Activated CD8-positive, alpha-beta memory T cell treated with anti-CD3 and anti-CD28 coated beads, Interleukin-2, amount 50 U/mL, for 1 hour (primary cell): ENCODE data around the gene B4GALT2.

Source experiments
- DNase-seq: peaks from one replicate; pipeline ENCODE4 v3.0.0-alpha.2; 2020; ENCODE audit errors: extremely low read depth

B4GALT2 gene

DNA sequence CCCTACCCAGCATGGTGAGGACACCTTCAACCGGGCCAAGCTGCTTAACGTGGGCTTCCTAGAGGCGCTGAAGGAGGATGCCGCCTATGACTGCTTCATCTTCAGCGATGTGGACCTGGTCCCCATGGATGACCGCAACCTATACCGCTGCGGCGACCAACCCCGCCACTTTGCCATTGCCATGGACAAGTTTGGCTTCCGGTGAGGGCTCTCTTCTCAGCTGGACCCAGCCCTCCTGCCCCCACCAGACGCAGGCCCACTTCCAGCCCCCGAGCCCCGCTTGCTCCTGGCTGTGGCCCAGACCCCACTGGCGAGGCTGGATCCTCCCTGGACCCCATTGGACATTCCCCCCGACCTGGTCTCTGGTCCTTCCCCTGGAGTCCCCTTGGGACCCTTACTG is 5.8 kb downstream of the B4GALT2 start:
- no peak for DNase-seq

- DNase-seq, result no peak
These were observed 7.1 kb downstream of the B4GALT2 start for GRCh38 chr1:43985984-43986595.

DNA sequence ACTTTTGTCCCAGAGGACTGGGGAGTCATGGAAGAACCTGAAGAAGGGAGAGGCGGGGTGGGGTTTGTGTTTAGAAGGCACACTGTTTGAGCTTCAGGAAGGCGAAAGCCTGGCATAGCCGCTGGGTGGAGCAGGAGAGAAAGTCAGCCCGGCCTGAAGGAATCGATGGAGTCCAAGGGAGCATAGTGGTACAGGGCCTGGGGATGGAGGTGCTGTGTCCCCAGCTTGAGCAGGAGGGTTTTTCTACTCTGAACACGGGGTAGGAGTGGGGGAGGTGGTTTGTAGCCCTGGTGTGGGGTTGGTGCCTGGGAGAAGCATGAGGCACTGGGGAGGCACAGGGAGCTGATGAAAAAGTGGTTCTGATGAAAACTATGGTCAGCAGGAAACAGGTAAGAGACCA is 7.7 kb downstream of the B4GALT2 start:
- DNase-seq, result no peak

GRCh38 chr1:43987159-43987902 is 8.3 kb downstream of the B4GALT2 start:
- DNase-seq, result no peak

DNA sequence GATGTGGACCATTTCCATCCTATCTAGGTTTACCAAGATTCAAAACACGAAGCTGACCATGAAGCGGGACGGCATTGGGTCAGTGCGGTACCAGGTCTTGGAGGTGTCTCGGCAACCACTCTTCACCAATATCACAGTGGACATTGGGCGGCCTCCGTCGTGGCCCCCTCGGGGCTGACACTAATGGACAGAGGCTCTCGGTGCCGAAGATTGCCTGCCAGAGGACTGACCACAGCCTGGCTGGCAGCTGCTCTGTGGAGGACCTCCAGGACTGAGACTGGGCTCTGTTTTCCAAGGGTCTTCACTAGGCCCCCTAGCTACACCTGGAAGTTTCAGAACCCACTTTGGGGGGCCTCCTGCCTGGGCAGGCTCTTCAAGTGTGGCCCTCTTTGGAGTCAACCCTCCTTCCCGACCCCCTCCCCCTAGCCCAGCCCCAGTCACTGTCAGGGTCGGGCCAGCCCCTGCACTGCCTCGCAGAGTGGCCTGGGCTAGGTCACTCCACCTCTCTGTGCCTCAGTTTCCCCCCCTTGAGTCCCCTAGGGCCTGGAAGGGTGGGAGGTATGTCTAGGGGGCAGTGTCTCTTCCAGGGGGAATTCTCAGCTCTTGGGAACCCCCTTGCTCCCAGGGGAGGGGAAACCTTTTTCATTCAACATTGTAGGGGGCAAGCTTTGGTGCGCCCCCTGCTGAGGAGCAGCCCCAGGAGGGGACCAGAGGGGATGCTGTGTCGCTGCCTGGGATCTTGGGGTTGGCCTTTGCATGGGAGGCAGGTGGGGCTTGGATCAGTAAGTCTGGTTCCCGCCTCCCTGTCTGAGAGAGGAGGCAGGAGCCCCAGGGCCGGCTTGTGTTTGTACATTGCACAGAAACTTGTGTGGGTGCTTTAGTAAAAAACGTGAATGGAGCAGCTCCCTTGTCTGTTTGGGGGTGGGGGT is 11.5 kb downstream of the B4GALT2 start:
- no peak for DNase-seq

- no peak for DNase-seq
These were observed 12.1 kb downstream of the B4GALT2 start for GRCh38 chr1:43991200-43991475.

GRCh38 chr1:43991476-43992231 is 12.6 kb downstream of the B4GALT2 start, which contains the start of gene CCDC24:
Gene CCDC24 (plus strand): TSS chr1:43991599. CDS start chr1:43991879, 280 bp downstream.
- DNase-seq, result no peak

DNA sequence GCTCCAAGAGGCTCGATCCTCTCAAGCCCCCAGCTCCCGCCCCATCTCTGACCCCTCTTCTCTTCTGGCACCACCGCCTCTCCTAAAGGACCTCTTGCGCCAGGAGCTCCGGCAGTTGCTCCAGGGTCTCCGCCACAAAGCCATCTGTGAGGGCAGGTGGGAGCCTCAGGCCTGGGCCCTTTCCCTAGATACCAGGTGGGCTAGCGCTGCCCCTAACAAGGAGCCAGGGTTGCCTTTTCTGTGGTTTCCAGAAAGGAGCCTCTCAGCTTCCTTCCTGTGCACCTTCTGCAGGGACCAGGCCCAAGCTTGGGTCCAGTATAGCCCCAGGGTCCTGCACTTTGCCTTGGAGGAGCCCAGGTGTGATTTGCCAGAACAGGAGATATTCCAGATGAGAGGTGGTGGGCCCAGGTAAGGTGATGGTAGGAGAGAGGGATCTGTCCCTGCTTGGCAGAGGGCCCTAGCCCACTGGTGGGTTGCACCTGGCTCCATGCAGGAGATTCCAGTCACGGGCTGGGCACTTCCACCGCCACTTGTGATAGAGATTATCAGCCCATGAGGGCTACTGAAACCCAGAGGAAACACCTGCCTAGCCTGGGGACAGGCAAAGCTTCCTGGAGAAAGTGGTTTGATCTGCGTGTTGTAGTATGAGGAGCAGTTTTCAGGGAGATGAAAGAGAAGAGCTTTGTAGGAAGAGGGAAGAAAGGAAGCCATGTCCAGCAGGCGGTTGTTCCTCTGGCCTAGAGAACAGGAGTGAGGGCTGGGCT is 13.4 kb downstream of the B4GALT2 start:
- DNase-seq, result no peak

DNA sequence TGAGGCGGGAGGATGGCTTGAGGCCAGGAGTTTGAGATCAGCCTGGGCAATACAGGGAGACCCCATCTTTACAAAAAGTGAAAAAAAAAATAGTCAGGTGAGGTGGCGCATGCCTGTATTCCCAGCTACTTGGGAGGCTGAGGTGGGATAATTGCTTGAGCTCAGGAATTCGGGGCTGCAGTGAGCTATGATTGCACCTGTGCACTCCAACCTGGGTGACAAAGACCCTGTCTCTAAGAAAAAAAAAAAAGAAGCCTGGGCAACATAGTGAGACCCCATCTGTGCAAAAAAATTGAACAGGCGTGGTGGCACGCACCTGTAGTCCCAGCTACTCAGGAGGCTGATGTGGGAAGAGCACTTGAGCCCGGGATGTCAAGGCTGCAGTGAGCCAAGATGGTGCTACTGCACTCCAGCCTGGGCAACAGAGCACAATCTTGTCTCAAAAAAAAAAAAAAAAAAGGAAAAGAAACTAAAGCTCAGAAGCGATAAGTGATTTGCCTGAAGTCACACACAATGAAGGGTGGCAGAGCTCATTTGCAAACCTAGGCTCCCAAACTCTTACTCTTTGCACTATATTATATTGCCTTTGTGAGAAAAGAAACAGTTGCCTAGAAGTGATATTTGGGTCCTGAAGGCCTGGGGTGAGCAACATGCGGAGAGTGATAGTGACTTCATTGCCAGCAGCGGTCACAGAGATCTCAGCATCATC is 14.3 kb downstream of the B4GALT2 start:
- DNase-seq, result no peak

DNA sequence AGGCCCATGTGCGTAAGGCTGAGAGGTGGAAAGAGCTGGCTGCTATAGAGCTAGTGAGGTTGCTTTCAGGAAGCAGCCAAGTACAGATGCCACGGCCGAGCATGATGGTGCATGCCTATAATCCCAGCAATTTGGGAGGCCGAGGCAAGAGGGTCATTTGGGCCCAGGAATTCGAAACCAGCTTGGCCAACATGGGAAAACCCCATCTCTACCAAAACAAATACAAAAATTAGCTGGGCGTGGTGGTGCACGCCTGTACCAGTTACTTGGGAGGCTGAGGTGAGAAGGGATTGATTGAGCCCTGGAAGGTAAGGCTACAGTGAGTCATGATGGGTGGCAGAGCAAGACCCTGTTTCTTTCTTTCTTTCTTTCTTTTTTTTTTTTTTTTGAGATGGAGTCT is 15.1 kb downstream of the B4GALT2 start:
- no peak for DNase-seq

DNA sequence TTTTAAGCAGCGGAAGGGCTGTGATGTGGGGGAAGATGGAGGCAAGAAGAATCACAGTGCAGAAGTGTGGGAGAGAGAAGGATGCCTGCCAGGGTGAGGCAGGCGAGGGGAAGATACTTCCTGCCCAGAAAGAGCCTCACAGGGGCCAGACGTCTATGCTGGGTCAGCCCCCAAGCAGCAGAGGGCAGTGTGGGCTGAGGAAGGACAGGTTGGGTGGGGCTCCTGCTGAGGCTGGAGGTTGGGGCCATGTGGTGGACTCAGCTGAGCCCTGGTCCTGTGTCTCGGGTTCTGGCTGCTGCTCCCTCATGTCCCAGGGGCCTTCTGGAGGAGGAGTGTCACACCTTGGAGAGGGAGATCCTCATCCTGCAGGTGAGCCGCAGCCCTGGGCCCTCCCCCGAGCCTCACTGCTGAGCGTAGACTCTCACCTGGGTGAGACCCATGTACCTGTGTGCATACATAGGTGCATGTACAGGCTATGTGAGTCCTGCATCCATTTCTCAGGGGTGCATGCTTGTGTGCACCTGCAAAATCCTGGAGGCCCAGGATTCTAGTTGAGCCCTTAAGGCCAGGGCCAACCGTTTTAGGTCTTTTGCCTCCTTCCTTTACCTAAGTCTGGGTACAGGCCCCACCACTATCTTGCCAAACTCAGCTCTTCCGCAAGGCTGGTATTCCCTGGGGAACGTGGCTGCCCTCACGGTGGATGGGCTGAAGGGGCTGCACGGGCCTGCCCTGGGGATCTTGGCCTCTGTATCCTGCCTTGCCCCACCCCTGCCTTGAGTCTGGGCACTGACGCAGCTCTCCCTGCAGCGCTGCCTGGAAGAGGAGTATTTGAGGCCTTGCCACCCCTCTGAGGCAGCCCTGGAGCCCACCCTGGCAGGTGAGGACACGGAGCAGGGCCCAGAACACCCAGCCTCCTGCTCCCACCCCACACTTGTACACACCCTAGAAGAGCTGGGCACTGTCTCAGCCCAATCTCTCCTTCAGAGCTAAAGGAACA is 16.1 kb downstream of the B4GALT2 start:
- DNase-seq, result no peak

DNA sequence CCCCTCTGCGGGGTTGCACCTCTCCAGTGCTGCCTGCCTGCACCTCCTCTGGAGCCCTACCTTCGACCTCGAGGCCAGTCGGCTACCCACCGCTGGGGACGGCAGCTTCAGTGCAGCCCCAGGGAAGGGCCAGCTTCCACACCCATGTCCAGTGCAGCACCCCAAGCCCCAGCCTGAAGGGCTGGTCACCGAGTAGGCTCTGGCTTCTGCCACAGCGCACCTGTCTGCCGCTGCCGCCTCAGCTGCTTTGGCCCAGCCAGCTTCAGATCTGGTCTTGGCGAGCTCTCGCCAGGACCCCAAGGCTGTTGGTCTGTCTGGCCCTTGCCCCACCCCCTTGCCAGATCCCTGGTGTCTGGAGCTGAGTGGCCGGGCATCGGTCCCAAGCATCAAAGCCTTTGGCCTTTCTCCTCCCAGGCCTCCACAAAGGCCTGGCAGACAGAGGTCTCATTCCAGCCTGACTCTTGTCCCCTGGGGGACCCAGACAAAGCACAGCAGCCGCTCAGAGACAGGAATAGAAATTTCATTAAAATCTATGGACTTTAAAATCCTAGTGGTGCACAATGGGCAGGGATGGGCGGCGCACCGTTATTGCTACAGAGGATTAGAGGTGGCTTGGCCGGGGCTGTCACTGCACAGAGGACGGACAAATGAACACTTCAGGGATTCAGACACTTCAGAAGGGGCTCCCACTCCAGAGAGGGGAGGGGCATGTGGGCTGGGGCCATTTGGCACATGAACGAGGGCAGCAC is 17.1 kb downstream of the B4GALT2 start:
- no peak for DNase-seq

GRCh38 chr1:43996733-43997115 is 17.7 kb downstream of the B4GALT2 start:
- DNase-seq, result no peak

GRCh38 chr1:43997295-43997999 is 18.4 kb downstream of the B4GALT2 start:
- DNase-seq, result no peak

- no peak for DNase-seq
These were observed 19.0 kb downstream of the B4GALT2 start for GRCh38 chr1:43998000-43998378.

DNA sequence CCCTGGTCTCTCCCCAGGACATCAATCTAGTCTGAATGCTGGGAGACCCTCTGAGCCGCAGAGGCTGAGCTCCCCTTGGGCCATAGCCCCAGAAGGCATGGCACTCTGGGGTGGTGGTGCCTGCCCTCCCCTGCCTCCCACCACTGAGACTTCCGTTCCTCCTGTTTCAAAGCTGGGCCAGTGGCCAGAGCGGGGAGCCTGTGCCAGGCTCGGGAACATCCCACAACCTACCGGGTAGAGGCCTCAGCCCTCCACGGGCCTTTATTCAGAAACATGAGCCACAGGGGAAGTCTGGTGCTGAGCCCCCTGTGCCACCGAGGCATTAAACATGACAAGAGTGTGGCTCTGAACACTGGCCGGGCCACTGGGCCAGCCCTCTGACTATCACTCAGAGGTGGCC is 20.4 kb downstream of the B4GALT2 start:
- no peak for DNase-seq

DNA sequence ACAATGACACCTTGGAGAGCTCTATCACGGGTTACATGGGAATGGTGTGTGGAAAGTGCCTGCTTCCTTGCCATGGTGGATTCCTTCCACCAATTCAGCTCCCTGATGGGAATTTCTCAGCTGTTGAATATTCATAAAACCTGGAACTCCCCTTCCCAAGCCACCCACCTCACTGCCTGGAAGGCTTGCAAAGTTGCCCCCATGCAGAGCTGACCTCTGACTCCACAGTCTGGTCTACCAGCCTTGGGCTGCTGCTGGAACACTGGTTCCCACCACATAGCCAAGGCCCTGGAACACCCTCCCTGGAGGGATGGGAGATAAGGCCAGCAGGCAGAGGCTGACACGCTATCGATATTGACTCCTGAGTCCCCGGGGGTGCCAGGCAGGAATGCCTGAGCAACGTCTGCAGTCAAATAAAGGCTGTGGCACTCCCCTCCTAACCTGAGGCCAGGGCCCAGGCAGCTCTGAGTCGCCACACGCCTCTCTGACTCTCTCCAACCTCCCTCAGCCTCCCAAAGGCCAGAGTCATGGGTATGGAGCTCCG is 21.2 kb downstream of the B4GALT2 start:
- DNase-seq, result no peak

DNA sequence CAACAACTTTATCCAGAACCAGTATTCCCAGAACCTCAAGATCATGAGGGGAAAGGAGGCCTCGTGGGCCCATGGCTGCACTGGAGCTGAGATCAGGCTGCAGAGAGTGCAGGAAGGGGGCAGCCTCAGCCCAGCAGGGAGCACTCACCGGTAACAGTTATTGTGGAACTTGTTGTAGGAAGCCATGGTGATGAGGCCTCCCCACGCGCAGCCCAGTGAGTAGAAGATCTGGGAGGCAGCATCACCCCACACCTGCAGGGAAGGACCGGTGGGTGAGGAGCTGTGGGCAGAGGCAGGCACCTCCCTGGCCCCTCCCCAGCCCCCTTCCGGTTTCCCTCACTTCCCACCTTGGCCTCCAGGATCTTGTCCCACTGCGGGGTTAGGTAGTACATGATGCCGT is 23.2 kb downstream of the B4GALT2 start:
- DNase-seq, result no peak
